DOHH2 (cell line): Measurements from ENCODE around the gene PTPRN2.

Experiments used
- H3F3A ChIP-seq: fragments of 200-600 bp; sonication (generic), shearing (Covaris generic); 2 replicates; pipeline ENCODE4 v1.6.0; 2016; ENCODE audit warnings: antibody characterized with exemption, mild to moderate bottlenecking; ENCODE audit not compliant: control insufficient read depth, insufficient read depth
- H3K27ac ChIP-seq: fragments of 200-600 bp; sonication (generic); 2 replicates; pipeline ENCODE4 v1.5.1; 2014; ENCODE audit warnings: low read depth, mild to moderate bottlenecking, low read length, moderate library complexity
- H3K27me3 ChIP-seq: fragments of 200-600 bp; sonication (generic); 2 replicates; pipeline ENCODE4 v1.6.1; 2014; ENCODE audit warnings: mild to moderate bottlenecking, low read length, mixed read lengths; ENCODE audit not compliant: control insufficient read depth
- H3K36me3 ChIP-seq: fragments of 200-600 bp; sonication (generic); 2 replicates; pipeline ENCODE4 v1.6.1; 2014; ENCODE audit warnings: mild to moderate bottlenecking, low read length, moderate library complexity, mixed read lengths; ENCODE audit not compliant: control insufficient read depth
- H3K4me1 ChIP-seq: fragments of 200-600 bp; sonication (generic); 2 replicates; pipeline ENCODE4 v1.6.1; 2014; ENCODE audit warnings: mild to moderate bottlenecking, low read length, mixed read lengths; ENCODE audit not compliant: control insufficient read depth
- H3K4me2 ChIP-seq: fragments of 200-600 bp; sonication (generic); 2 replicates; pipeline ENCODE4 v1.6.0; 2014; ENCODE audit warnings: mild to moderate bottlenecking, low read length, moderate library complexity
- H3K4me3 ChIP-seq: fragments of 200-600 bp; sonication (generic); 2 replicates; pipeline ENCODE4 v1.5.1; 2014; ENCODE audit warnings: mild to moderate bottlenecking, low read length, mixed read lengths
- H3K79me2 ChIP-seq: fragments of 200-600 bp; sonication (generic); 2 replicates; pipeline ENCODE4 v1.6.1; 2014; ENCODE audit warnings: mild to moderate bottlenecking, low read length, mixed read lengths; ENCODE audit not compliant: control insufficient read depth
- H3K9me2 ChIP-seq: fragments of 200-600 bp; sonication (generic); replicated peaks from 2 replicates; pipeline ENCODE4 v1.6.1; 2014; ENCODE audit warnings: mild to moderate bottlenecking, low read length, mixed read lengths; ENCODE audit not compliant: control insufficient read depth
- H3K9me3 ChIP-seq: fragments of 200-600 bp; sonication (generic); 2 replicates; pipeline ENCODE4 v1.6.1; 2014; ENCODE audit warnings: antibody characterized with exemption, low read length, mixed read lengths; ENCODE audit not compliant: control insufficient read depth, insufficient read depth
- H4K20me1 ChIP-seq: fragments of 200-600 bp; sonication (generic); 2 replicates; pipeline ENCODE4 v1.6.0; 2014; ENCODE audit warnings: low read depth, mild to moderate bottlenecking, antibody characterized with exemption, low read length, moderate library complexity; ENCODE audit not compliant: control insufficient read depth, insufficient read depth
- CTCF ChIP-seq: fragments of 200-600 bp; sonication (generic); IDR thresholded peaks from one replicate; pipeline ENCODE4 v1.5.1; 2014; ENCODE audit warnings: antibody characterized with exemption, mild to moderate bottlenecking, low read depth, low read length; ENCODE audit not compliant: poor library complexity, severe bottlenecking
- EZH2phosphoT487 ChIP-seq: fragments of 200-600 bp; sonication (generic); IDR thresholded peaks from 2 replicates; pipeline ENCODE4 v1.6.1; 2017; ENCODE audit warnings: borderline replicate concordance, mild to moderate bottlenecking, antibody characterized with exemption, low read length, moderate library complexity, mixed read lengths

PTPRN2 gene

GRCh38 chr7:157675427-157675927 lies 912.1 kb downstream of the PTPRN2 start:
- Histone ChIP-seq H3K4me2 (no peak overlapping the region), H3K9me2 (no peaks in the 10 kb centered on the region), H3K27ac (no peak overlapping the region), H3K9me3 (no peaks in the 10 kb centered on the region), H3K36me3 (no peaks in the 10 kb centered on the region), H3F3A (no peaks in the 10 kb centered on the region), H3K4me3 (no peak overlapping the region), H3K4me1 (no peaks in the 10 kb centered on the region; the same call in 1 of the 2 replicates), H4K20me1 (no peaks in the 10 kb centered on the region), H3K27me3 (peaks cover 4% of the 10 kb centered on the region; the same call in 1 of the 2 replicates), H3K79me2 (no peaks in the 10 kb centered on the region)
- TF ChIP-seq EZH2phosphoT487 (no peak), CTCF (no peak)

GRCh38 chr7:157674715-157675426 lies 912.8 kb downstream of the PTPRN2 start:
- H3F3A ChIP-seq: no peaks in the 10 kb centered on the region
- no peaks in the 10 kb centered on the region for H3K9me2 ChIP-seq
- H3K4me2 ChIP-seq: no peak overlapping the region
- no peaks in the 10 kb centered on the region for H4K20me1 ChIP-seq
- no peak for TF ChIP-seq EZH2phosphoT487
- no peak for TF ChIP-seq CTCF
- H3K27ac ChIP-seq: no peak overlapping the region
- H3K4me3 ChIP-seq: no peak overlapping the region
- no peaks in the 10 kb centered on the region for H3K79me2 ChIP-seq
- H3K4me1 ChIP-seq: peaks cover under 1% of the 10 kb centered on the region
- no peaks in the 10 kb centered on the region for H3K36me3 ChIP-seq
- no peaks in the 10 kb centered on the region for H3K9me3 ChIP-seq
- H3K27me3 ChIP-seq: peaks cover 4% of the 10 kb centered on the region; the same call in 1 of the 2 replicates

GRCh38 chr7:157674027-157674714 lies 913.5 kb downstream of the PTPRN2 start:
- Histone ChIP-seq H3K9me3 (no peaks in the 10 kb centered on the region), H3K4me2 (no peak overlapping the region), H3K27ac (no peak overlapping the region), H3K4me1 (peaks cover 8% of the 10 kb centered on the region), H3K79me2 (no peaks in the 10 kb centered on the region), H3F3A (no peaks in the 10 kb centered on the region), H3K9me2 (no peaks in the 10 kb centered on the region), H3K27me3 (peaks cover 4% of the 10 kb centered on the region; the same call in 1 of the 2 replicates), H3K4me3 (no peak overlapping the region), H4K20me1 (no peaks in the 10 kb centered on the region), H3K36me3 (no peaks in the 10 kb centered on the region)
- TF ChIP-seq EZH2phosphoT487: no peak
- no peak for TF ChIP-seq CTCF
